NCI-H748 treated with DMSO at 0.1 percent for 48 hours (cell line): Measurements from ENCODE around the gene NUDT2.
"Not testable (repeated sequence)": the region's sequence is repeated elsewhere in the genome, so short reads cannot be mapped to it uniquely, and the experiment has no call there.

Experiments
- DNase-seq: peaks from one replicate; lab custom pipeline; 2025; lab: John Stamatoyannopoulos, UW

The NUDT2 gene

GRCh38 chr9:34328987-34329832, at the start of gene NUDT2, which contains the start of gene KIF24:
NUDT2 (plus strand) TSS chr9:34329569; CDS start chr9:34339040, 9,471 bp downstream.
KIF24 (minus strand) TSS chr9:34329268; CDS start chr9:34311346, 17,922 bp downstream.
- peak; percentile 100 for DNase-seq

- no peak for DNase-seq
These were observed 47.3 kb upstream of the NUDT2 start for GRCh38 chr9:34282096-34282495.

GRCh38 chr9:34289159-34289558, 40.2 kb upstream of the NUDT2 start:
- no peak for DNase-seq

GRCh38 chr9:34291023-34291422, 38.3 kb upstream of the NUDT2 start:
- no peak for DNase-seq

GRCh38 chr9:34291423-34291822, 37.9 kb upstream of the NUDT2 start:
- DNase-seq, result no peak

- DNase-seq, result no peak
These were observed 36.8 kb upstream of the NUDT2 start for GRCh38 chr9:34292552-34292951.

- DNase-seq, result not testable (repeated sequence)
These were observed 28.3 kb upstream of the NUDT2 start for GRCh38 chr9:34301064-34301463.

GRCh38 chr9:34308316-34308715, 21.1 kb upstream of the NUDT2 start:
- DNase-seq, result not testable (repeated sequence)

- DNase-seq, result peak; percentile 26
These were observed 19.2 kb upstream of the NUDT2 start for GRCh38 chr9:34310215-34310614.

- no peak for DNase-seq
These were observed 17.7 kb upstream of the NUDT2 start for GRCh38 chr9:34311499-34312185.

- no peak for DNase-seq
These were observed 11.9 kb upstream of the NUDT2 start for GRCh38 chr9:34317436-34317835.

GRCh38 chr9:34318163-34318790, 11.1 kb upstream of the NUDT2 start:
- no peak for DNase-seq

GRCh38 chr9:34321451-34321850, 7.9 kb upstream of the NUDT2 start:
- DNase-seq, result no peak

- no peak for DNase-seq
These were observed 6.3 kb upstream of the NUDT2 start for GRCh38 chr9:34322899-34323591.

- no peak for DNase-seq
These were observed 2.7 kb upstream of the NUDT2 start for GRCh38 chr9:34326690-34327089.

- DNase-seq, result peak; percentile 72
These were observed 826 bp upstream of the NUDT2 start for GRCh38 chr9:34328500-34328986.

- DNase-seq, result no peak
These were observed 1.8 kb downstream of the NUDT2 start for GRCh38 chr9:34331196-34331595.

GRCh38 chr9:34332076-34332964, 3.0 kb downstream of the NUDT2 start:
- peak; percentile 30 for DNase-seq

GRCh38 chr9:34333836-34334235, 4.5 kb downstream of the NUDT2 start:
- no peak for DNase-seq

- DNase-seq, result no peak
These were observed 5.0 kb downstream of the NUDT2 start for GRCh38 chr9:34334337-34334824.

- DNase-seq, result no peak
These were observed 5.5 kb downstream of the NUDT2 start for GRCh38 chr9:34334916-34335315.
